GM23248 (cell line): ENCODE data around the gene KIR3DL3.
"Not testable (repeated sequence)": the region's sequence is repeated elsewhere in the genome, so short reads cannot be mapped to it uniquely, and the experiment has no call there.

Experiments
- EZH2 ChIP-seq: fragments of 200-600 bp; sonication (generic); IDR thresholded peaks from 2 replicates; pipeline ENCODE4 v1.6.1; 2018; ENCODE audit warnings: antibody characterized with exemption, mild to moderate bottlenecking; ENCODE audit not compliant: insufficient read depth, poor library complexity, severe bottlenecking
- EZH2phosphoT487 ChIP-seq: fragments of 200-600 bp; sonication (generic); IDR thresholded peaks from 2 replicates; pipeline ENCODE4 v1.6.1; 2018; ENCODE audit warnings: antibody characterized with exemption, moderate library complexity, mild to moderate bottlenecking, low read depth; ENCODE audit not compliant: insufficient read depth

- not testable (repeated sequence) for TF ChIP-seq EZH2phosphoT487, EZH2
Measured at GRCh38 chr19:54676210-54676834, 47.9 kb upstream of the KIR3DL3 start.
